GM12878 (cell line): ENCODE data around the gene RNF149. TPM values are rescaled to one million over a fixed set of nuclear protein-coding genes. Genes with fewer than 3 reads are reported as not detected.

Experiments
- ATAC-seq: fragments of 200-7000 bp; cut with Tn5 transposase; 3 replicates; pipeline ENCODE4 v1.9.1; 2020; ENCODE audit warnings: mild to moderate bottlenecking, moderate library complexity
- BruUV-seq: library from RNA; stranded (reverse); fragments of 400-500 nt; replicated peaks from 2 replicates; lab custom pipeline; 2021; lab: Mats Ljungman, UMichigan
- CTCF ChIA-PET: fragments of 300-600 bp; sonication (Branson Sonifier 250); formaldehyde crosslinking; extraction: SDS; loops from one replicate; lab custom pipeline; 2021; ENCODE audit warnings: inconsistent platforms; lab: Yijun Ruan, JAX
- POLR2A ChIA-PET: fragments of 350-600 bp; formaldehyde crosslinking; extraction: SDS; loops from one replicate; lab custom pipeline; 2021; ENCODE audit warnings: inconsistent platforms; lab: Charles Lee
- RAD21 ChIA-PET: fragments of 300-600 bp; sonication (Branson Sonifier 250); formaldehyde crosslinking; loops from one replicate; lab custom pipeline; 2023; ENCODE audit warnings: antibody characterized with exemption; ENCODE audit not compliant: unreplicated experiment; lab: Charles Lee
- SMC1A ChIA-PET: fragments of 300-600 bp; sonication (Branson Sonifier 250); formaldehyde crosslinking; loops from one replicate; lab custom pipeline; 2023; ENCODE audit not compliant: unreplicated experiment, uncharacterized antibody; lab: Charles Lee
- DNase-seq: peaks from one replicate; pipeline ENCODE4 v3.0.0-alpha.2; 2011; ENCODE audit warnings: low read depth, low spot score
- FAIRE-seq: peaks from 3 replicates; lab custom pipeline; 2011; peaks lifted over from hg19 to GRCh38; lab: Jason Lieb, UNC
- H2AFZ ChIP-seq: 2 replicates; pipeline ENCODE4 v1.6.0; 2011; ENCODE audit warnings: low read depth, low read length, control low read depth; ENCODE audit not compliant: control insufficient read depth
- H3K27ac ChIP-seq: 2 replicates; pipeline ENCODE4 v1.5.1; 2011; ENCODE audit warnings: control low read depth; ENCODE audit not compliant: control insufficient read depth, insufficient read depth
- H3K27me3 ChIP-seq, 2 experiments: replicated peaks in 1 of 2; 2 replicates each; pipeline versions ENCODE4 v1.6.0 to v1.6.1; 2011; ENCODE audit warnings: low read length in 1 of 2; ENCODE audit not compliant: control insufficient read depth in 2 of 2, insufficient read depth in 2 of 2
- H3K36me3 ChIP-seq, 2 experiments: 2 replicates each; pipeline ENCODE4 v1.5.1; 2011; ENCODE audit warnings: low read length in 1 of 2; ENCODE audit not compliant: control insufficient read depth in 2 of 2, insufficient read depth in 2 of 2
- H3K4me1 ChIP-seq: 2 replicates; pipeline ENCODE4 v1.6.1; 2011; ENCODE audit warnings: mild to moderate bottlenecking, low read length, moderate library complexity, mixed read lengths; ENCODE audit not compliant: control insufficient read depth, insufficient read depth
- H3K4me2 ChIP-seq: 2 replicates; pipeline ENCODE4 v1.6.0; 2011; ENCODE audit warnings: control low read depth; ENCODE audit not compliant: control insufficient read depth, insufficient read depth
- H3K4me3 ChIP-seq: fragments of 200-600 bp; sonication (generic); 2 replicates; pipeline ENCODE4 v1.5.1; 2016
- H3K79me2 ChIP-seq: 2 replicates; pipeline ENCODE4 v1.6.0; 2011; ENCODE audit warnings: low read length; ENCODE audit not compliant: control insufficient read depth, insufficient read depth
- H3K9ac ChIP-seq: 2 replicates; pipeline ENCODE4 v1.8.0; 2011; ENCODE audit warnings: low read length, control low read depth, mixed read lengths; ENCODE audit not compliant: control insufficient read depth, insufficient read depth
- H3K9me3 ChIP-seq: replicated peaks from 3 replicates; pipeline ENCODE4 v1.5.1; 2011; ENCODE audit warnings: mild to moderate bottlenecking, low read length; ENCODE audit not compliant: control insufficient read depth, insufficient read depth
- H4K20me1 ChIP-seq: 2 replicates; pipeline ENCODE4 v1.6.0; 2011; ENCODE audit not compliant: control insufficient read depth, insufficient read depth
- FOXM1 ChIP-seq: IDR thresholded peaks from 2 replicates; pipeline ENCODE4 v1.6.1; 2012; ENCODE audit warnings: low read depth, mild to moderate bottlenecking, inconsistent platforms, low read length, moderate library complexity
- HDAC2 ChIP-seq: fragments of 200-600 bp; sonication (generic); IDR thresholded peaks from 2 replicates; pipeline ENCODE4 v1.6.1; 2017
- HDAC6 ChIP-seq: fragments of 200-600 bp; sonication (generic); IDR thresholded peaks from one replicate; pipeline ENCODE4 v1.8.0; 2017; ENCODE audit warnings: antibody characterized with exemption; ENCODE audit not compliant: unreplicated experiment
- IKZF1 ChIP-seq: fragments of 450-650 bp; conservative IDR thresholded peaks from 2 replicates; pipeline ENCODE4 v1.6.1; 2017; ENCODE audit warnings: antibody characterized with exemption, mild to moderate bottlenecking
- MTA3 ChIP-seq: IDR thresholded peaks from 2 replicates; pipeline ENCODE4 v1.6.1; 2012; ENCODE audit warnings: low read length, inconsistent platforms, borderline replicate concordance
- MYB ChIP-seq: fragments of 150-350 bp; IDR thresholded peaks from 2 replicates; pipeline ENCODE4 v1.6.1; 2014; ENCODE audit warnings: mild to moderate bottlenecking, low read depth, low read length, borderline replicate concordance
- PAX5 ChIP-seq: IDR thresholded peaks from 2 replicates; pipeline ENCODE4 v1.6.1; 2011; ENCODE audit warnings: low read depth, low read length, borderline replicate concordance
- POLR2AphosphoS2 ChIP-seq: IDR thresholded peaks from 2 replicates; pipeline ENCODE4 v1.6.1; 2011; ENCODE audit warnings: low read depth, mild to moderate bottlenecking, low read length, improper control_type of control experiment, moderate library complexity
- RELA ChIP-seq: fragments of 450-650 bp; IDR thresholded peaks from 2 replicates; pipeline ENCODE4 v1.8.0; 2014; ENCODE audit warnings: borderline replicate concordance; ENCODE audit not compliant: partially characterized antibody
- SRF ChIP-seq, 2 experiments: IDR thresholded peaks; 2 replicates each; pipeline ENCODE4 v1.6.1; 2011; ENCODE audit warnings: low read depth in 2 of 2, low read length in 2 of 2, mild to moderate bottlenecking in 1 of 2, moderate library complexity in 1 of 2
- ZNF217 ChIP-seq: fragments of 450-650 bp; IDR thresholded peaks from 2 replicates; pipeline ENCODE4 v1.6.1; 2017; ENCODE audit warnings: antibody characterized with exemption, mild to moderate bottlenecking
- ZSCAN29 ChIP-seq: fragments of 450-650 bp; IDR thresholded peaks from 2 replicates; pipeline ENCODE4 v1.6.1; 2017; ENCODE audit warnings: mild to moderate bottlenecking, moderate library complexity
- WGBS: methylation state at CpG from one replicate; pipeline ENCODE4 v1.1.6; 2016; ENCODE audit warnings: low lambda C conversion rate; ENCODE audit not compliant: insufficient replicate concordance, insufficient coverage; ENCODE audit errors: missing lambda C conversion rate; 5-methylcytosine and 5-hydroxymethylcytosine counted together
- in situ Hi-C: fragments of 300-500 bp; cut with MboI; formaldehyde crosslinking; loops from 9 replicates; pipeline ENCODE4 v1.14.3; 2018; ENCODE audit warnings: mixed read lengths
- intact Hi-C: fragments of 100-400 bp; cut with micrococcal nuclease; formaldehyde crosslinking; loops from one replicate; pipeline ENCODE4 v1.14.2; 2022; ENCODE audit not compliant: unreplicated experiment
- polyA plus RNA-seq, 11 experiments: library from polyadenylated mRNA; depleted of rRNA in 4 of 11; unstranded in 6 of 11; stranded (reverse) in 5 of 11; fragments of >200 nt; fragmentation: Nextera tagmentation in 4 of 11; fragmentation: Illumina TruSeq in 1 of 11; extraction: Ambion mirVana in 4 of 11; extraction: Trizol in 1 of 11; gene quantifications; 1 replicate in 1 of 11; 2 replicates in 10 of 11; pipeline versions ENCODE4 v1.2.1 to v1.2.3, GENCODE V29; 2011 to 2016; ENCODE audit warnings: inconsistent platforms in 2 of 11, missing spikeins in 2 of 11, low read depth in 1 of 11
- total RNA-seq, 4 experiments: library from RNA; depleted of rRNA in 3 of 4; stranded (reverse); fragments of >200 nt in 3 of 4; fragmentation: Illumina TruSeq in 1 of 4; extraction: Trizol in 1 of 4; gene quantifications; 2 replicates each; pipeline versions ENCODE4 v1.2.1 to v1.2.3, GENCODE V29; 2013 to 2021
- TF ChIP-seq, protein P1 (sequence below): fragments of 450-650 bp; IDR thresholded peaks from 2 replicates; pipeline ENCODE4 v1.6.1; 2014; ENCODE audit warnings: mild to moderate bottlenecking
- TF ChIP-seq, protein P2 (sequence below): fragments of 450-650 bp; IDR thresholded peaks from 2 replicates; pipeline ENCODE4 v1.6.1; 2017; ENCODE audit warnings: borderline replicate concordance
- TF ChIP-seq, protein P3 (sequence below): IDR thresholded peaks from 2 replicates; pipeline ENCODE4 v1.6.1; 2012; ENCODE audit warnings: low read length, inconsistent platforms

RNF149 gene
- total and polyA plus RNA-seq, 10 of the 15 experiments (the other 5 are each of a cell fraction or from before 2014, with no cell fraction given), result 5.2 to 38.4 (median 16.3) TPM

DNA sequence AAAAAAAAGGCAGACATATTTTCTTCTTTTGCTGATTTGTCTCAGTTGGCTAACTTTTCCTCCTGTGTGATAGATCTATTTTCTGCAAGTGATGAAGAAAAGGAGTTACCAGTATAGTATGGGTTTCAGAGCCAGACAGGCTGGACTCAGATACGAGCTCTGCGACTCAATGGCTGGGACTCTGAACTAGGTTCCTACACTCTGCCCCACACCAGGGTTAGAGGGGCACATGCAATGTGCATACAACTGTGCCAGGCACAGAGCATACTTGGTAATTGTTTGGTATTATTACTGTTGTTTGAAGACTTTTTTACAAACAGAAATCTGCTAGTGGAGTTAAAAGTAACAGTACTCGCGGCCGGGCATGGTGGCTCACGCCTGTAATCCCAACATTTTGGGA lies 21.8 kb downstream of the RNF149 start:
- POLR2A ChIA-PET, result no interaction called here
- H3K9me3 ChIP-seq, result no peaks in the 10 kb centered on the region
- 100% methylated on average over 6 of the region's 6 CpGs for WGBS
- no peak for ATAC-seq
- TF ChIP-seq, protein P1, sequence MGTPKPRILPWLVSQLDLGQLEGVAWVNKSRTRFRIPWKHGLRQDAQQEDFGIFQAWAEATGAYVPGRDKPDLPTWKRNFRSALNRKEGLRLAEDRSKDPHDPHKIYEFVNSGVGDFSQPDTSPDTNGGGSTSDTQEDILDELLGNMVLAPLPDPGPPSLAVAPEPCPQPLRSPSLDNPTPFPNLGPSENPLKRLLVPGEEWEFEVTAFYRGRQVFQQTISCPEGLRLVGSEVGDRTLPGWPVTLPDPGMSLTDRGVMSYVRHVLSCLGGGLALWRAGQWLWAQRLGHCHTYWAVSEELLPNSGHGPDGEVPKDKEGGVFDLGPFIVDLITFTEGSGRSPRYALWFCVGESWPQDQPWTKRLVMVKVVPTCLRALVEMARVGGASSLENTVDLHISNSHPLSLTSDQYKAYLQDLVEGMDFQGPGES, result no peak
- TF ChIP-seq, protein P2, sequence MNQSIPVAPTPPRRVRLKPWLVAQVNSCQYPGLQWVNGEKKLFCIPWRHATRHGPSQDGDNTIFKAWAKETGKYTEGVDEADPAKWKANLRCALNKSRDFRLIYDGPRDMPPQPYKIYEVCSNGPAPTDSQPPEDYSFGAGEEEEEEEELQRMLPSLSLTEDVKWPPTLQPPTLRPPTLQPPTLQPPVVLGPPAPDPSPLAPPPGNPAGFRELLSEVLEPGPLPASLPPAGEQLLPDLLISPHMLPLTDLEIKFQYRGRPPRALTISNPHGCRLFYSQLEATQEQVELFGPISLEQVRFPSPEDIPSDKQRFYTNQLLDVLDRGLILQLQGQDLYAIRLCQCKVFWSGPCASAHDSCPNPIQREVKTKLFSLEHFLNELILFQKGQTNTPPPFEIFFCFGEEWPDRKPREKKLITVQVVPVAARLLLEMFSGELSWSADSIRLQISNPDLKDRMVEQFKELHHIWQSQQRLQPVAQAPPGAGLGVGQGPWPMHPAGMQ, result no peak
- TF ChIP-seq RELA (no peak), HDAC2 (no peak), MTA3 (no peak)
- no peak overlapping the region for H3K27ac ChIP-seq
- no peak overlapping the region for H3K9ac ChIP-seq
- SMC1A ChIA-PET, result no interaction called here
- no peaks in the 10 kb centered on the region for H3K27me3 ChIP-seq
- in situ Hi-C loops (no loop called here), intact Hi-C loops (no loop called here)
- BruUV-seq, result no TSS peak
- RAD21 ChIA-PET, result no interaction called here
- no peaks in the 10 kb centered on the region for H4K20me1 ChIP-seq
- H3K36me3 ChIP-seq, result peaks cover 8 to 19% of the 10 kb centered on the region in 2 experiments
- no peak overlapping the region for H3K4me2 ChIP-seq
- CTCF ChIA-PET, result no interaction called here
- no peak for DNase-seq
- no peaks in the 10 kb centered on the region for H3K79me2 ChIP-seq
- no peak overlapping the region for H2AFZ ChIP-seq
- FAIRE-seq, result no peak
- no peak overlapping the region for H3K4me3 ChIP-seq
- no peaks in the 10 kb centered on the region for H3K4me1 ChIP-seq

DNA sequence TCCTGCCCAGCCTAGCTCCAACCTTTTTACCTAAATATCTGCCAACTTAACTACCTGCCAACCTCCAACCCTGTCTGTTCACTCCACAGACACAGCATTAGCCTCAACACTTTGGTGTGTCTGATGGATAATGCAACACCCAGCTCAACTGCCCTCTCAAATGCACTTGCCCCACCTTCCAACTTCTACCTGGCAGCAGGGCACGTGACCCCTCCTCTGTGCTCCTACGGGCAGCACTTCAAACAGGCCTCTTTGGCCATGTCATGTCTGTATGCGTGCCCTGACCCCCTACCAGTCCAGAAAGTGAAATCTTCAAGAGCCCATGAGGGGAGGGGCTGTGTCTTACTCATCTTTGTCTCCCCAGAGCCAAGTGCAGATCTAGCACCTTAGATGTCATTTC lies 25.5 kb downstream of the RNF149 start:
- no peak overlapping the region for H3K27ac ChIP-seq
- 98% methylated on average over 3 of the region's 3 CpGs for WGBS
- no peaks in the 10 kb centered on the region for H3K9me3 ChIP-seq
- H3K36me3 ChIP-seq, result peaks cover 11 to 19% of the 10 kb centered on the region in 2 experiments
- H3K27me3 ChIP-seq, result no peaks in the 10 kb centered on the region
- H4K20me1 ChIP-seq, result no peaks in the 10 kb centered on the region
- intact Hi-C loops, result no loop called here
- no peak overlapping the region for H3K4me3 ChIP-seq
- ChIA-PET RAD21 (no interaction called here), SMC1A (interaction anchor here (0.6 to 2.7 kb wide), 4 partner anchors 11 to 271 kb away, joined by 3 to 13 read pairs (median 4); no protein-coding TSS in a partner anchor), CTCF (interaction anchor here (1.3 to 1.5 kb wide), 2 partner anchors 10 to 15 kb away, joined by 3 to 5 read pairs; no protein-coding TSS in a partner anchor), POLR2A (no interaction called here)
- in situ Hi-C loops, result no loop called here
- H3K79me2 ChIP-seq, result no peaks in the 10 kb centered on the region
- FAIRE-seq, result no peak
- DNase-seq, result no peak
- H3K9ac ChIP-seq, result no peak overlapping the region
- no peak for ATAC-seq
- no TSS peak for BruUV-seq
- H2AFZ ChIP-seq, result no peak overlapping the region
- TF ChIP-seq FOXM1 (no peak), ZSCAN29 (no peak), SRF (IDR thresholded peaks at IDR 0.05; ENCODE audit: low read depth in 2 of 2, low read length in 2 of 2) (no peak), MTA3 (no peak), MYB (no peak), POLR2AphosphoS2 (no peak), PAX5 (no peak), ZNF217 (no peak), HDAC6 (no peak), IKZF1 (no peak)
- TF ChIP-seq, protein P3, sequence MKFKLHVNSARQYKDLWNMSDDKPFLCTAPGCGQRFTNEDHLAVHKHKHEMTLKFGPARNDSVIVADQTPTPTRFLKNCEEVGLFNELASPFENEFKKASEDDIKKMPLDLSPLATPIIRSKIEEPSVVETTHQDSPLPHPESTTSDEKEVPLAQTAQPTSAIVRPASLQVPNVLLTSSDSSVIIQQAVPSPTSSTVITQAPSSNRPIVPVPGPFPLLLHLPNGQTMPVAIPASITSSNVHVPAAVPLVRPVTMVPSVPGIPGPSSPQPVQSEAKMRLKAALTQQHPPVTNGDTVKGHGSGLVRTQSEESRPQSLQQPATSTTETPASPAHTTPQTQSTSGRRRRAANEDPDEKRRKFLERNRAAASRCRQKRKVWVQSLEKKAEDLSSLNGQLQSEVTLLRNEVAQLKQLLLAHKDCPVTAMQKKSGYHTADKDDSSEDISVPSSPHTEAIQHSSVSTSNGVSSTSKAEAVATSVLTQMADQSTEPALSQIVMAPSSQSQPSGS, result no peak
- no peaks in the 10 kb centered on the region for H3K4me1 ChIP-seq
- no peak overlapping the region for H3K4me2 ChIP-seq
